HEK293 (cell line): ENCODE measurements around the gene VSTM4.

Experiments
- CTCF ChIP-seq: fragments of 450-650 bp; formaldehyde crosslinking; IDR thresholded peaks from 2 replicates; pipeline ENCODE4 v1.5.1; 2016; ENCODE audit warnings: missing biosample characterization, missing genetic modification characterization
- KLF1 ChIP-seq: fragments of 450-650 bp; formaldehyde crosslinking; IDR thresholded peaks from 2 replicates; pipeline ENCODE4 v1.5.1; 2016; ENCODE audit warnings: missing biosample characterization, missing genetic modification characterization
- REPIN1 ChIP-seq: fragments of 450-650 bp; formaldehyde crosslinking; IDR thresholded peaks from 2 replicates; pipeline ENCODE4 v1.5.1; 2017; ENCODE audit warnings: missing biosample characterization, missing genetic modification characterization, low read depth
- ZBTB49 ChIP-seq: fragments of 450-650 bp; formaldehyde crosslinking; IDR thresholded peaks from 2 replicates; pipeline ENCODE4 v1.5.1; 2016; ENCODE audit warnings: missing biosample characterization, missing genetic modification characterization, low read depth
- ZNF140 ChIP-seq: fragments of 450-650 bp; formaldehyde crosslinking; IDR thresholded peaks from 2 replicates; pipeline ENCODE4 v1.5.1; 2016; ENCODE audit warnings: missing biosample characterization, missing genetic modification characterization
- ZNF202 ChIP-seq: fragments of 450-650 bp; formaldehyde crosslinking; IDR thresholded peaks from 2 replicates; pipeline ENCODE4 v1.5.1; 2016; ENCODE audit warnings: missing biosample characterization, missing genetic modification characterization, borderline replicate concordance
- ZNF274 ChIP-seq, 2 experiments: fragments of 200-500 bp in 1 of 2; fragments of 450-650 bp in 1 of 2; sonication (Bioruptor generic) in 1 of 2; formaldehyde crosslinking in 1 of 2; IDR thresholded peaks; 2 replicates each; pipeline versions ENCODE4 v1.5.1 to v1.6.1; 2014 to 2016; ENCODE audit warnings: borderline replicate concordance in 1 of 2, inconsistent platforms in 1 of 2, low read length in 1 of 2, missing biosample characterization in 1 of 2, missing genetic modification characterization in 1 of 2
- TF ChIP-seq, protein P1 (sequence below): fragments of 450-650 bp; formaldehyde crosslinking; IDR thresholded peaks from 2 replicates; pipeline ENCODE4 v1.5.1; 2016; ENCODE audit warnings: missing biosample characterization, missing genetic modification characterization
- TF ChIP-seq, protein P2 (sequence below): sonication (generic); formaldehyde crosslinking; IDR thresholded peaks from 2 replicates; pipeline ENCODE4 v1.8.1; 2022; ENCODE audit warnings: mild to moderate bottlenecking, moderate library complexity, missing genetic modification reagents

DNA sequence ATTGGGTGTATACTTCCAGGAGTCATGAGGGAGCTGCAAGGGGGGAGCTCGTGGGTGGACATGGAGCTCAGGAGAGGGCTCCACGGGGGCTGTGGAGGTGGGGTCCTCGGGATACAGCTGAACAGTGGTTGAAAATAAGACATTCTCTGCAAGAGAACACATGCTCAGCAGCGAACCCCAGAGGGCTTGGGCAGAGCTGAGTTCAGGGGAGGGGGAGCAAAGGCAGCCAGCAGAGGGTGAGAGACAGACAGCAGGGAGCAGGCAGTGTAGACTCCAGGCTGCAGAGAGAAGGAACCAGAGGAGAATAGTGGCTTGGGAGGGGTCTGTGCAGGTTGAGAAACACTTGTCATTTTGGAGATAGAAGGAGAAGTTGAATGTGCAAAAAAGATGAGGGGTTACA, 102.7 kb downstream of the VSTM4 start:
- TF ChIP-seq, protein P1, sequence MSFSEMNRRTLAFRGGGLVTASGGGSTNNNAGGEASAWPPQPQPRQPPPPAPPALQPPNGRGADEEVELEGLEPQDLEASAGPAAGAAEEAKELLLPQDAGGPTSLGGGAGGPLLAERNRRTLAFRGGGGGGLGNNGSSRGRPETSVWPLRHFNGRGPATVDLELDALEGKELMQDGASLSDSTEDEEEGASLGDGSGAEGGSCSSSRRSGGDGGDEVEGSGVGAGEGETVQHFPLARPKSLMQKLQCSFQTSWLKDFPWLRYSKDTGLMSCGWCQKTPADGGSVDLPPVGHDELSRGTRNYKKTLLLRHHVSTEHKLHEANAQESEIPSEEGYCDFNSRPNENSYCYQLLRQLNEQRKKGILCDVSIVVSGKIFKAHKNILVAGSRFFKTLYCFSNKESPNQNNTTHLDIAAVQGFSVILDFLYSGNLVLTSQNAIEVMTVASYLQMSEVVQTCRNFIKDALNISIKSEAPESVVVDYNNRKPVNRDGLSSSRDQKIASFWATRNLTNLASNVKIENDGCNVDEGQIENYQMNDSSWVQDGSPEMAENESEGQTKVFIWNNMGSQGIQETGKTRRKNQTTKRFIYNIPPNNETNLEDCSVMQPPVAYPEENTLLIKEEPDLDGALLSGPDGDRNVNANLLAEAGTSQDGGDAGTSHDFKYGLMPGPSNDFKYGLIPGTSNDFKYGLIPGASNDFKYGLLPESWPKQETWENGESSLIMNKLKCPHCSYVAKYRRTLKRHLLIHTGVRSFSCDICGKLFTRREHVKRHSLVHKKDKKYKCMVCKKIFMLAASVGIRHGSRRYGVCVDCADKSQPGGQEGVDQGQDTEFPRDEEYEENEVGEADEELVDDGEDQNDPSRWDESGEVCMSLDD (tag by site-specific recombination), result no peak
- TF ChIP-seq, protein P2, sequence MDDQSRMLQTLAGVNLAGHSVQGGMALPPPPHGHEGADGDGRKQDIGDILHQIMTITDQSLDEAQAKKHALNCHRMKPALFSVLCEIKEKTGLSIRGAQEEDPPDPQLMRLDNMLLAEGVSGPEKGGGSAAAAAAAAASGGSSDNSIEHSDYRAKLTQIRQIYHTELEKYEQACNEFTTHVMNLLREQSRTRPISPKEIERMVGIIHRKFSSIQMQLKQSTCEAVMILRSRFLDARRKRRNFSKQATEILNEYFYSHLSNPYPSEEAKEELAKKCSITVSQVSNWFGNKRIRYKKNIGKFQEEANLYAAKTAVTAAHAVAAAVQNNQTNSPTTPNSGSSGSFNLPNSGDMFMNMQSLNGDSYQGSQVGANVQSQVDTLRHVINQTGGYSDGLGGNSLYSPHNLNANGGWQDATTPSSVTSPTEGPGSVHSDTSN (CRISPR knock-in tag), result no peak
- TF ChIP-seq ZBTB49, result no peak
- no peak for TF ChIP-seq ZNF202 (tag by site-specific recombination)
- TF ChIP-seq ZNF274 (IDR thresholded peaks at IDR 0.05; ENCODE audit: low read length), result no peak
- TF ChIP-seq ZNF274 (tag by site-specific recombination; IDR thresholded peaks at IDR 0.05; ENCODE audit: borderline replicate concordance), result no peak
- TF ChIP-seq CTCF (tag by site-specific recombination), result no peak
- no peak for TF ChIP-seq KLF1 (tag by site-specific recombination)
- TF ChIP-seq ZNF140 (tag by site-specific recombination), result no peak
- no peak for TF ChIP-seq REPIN1 (tag by site-specific recombination)
